H9 (cell line): Measurements from ENCODE around the gene RALGAPA2. TPM values are rescaled to one million over a fixed set of nuclear protein-coding genes. Genes with fewer than 3 reads are reported as not detected.

Source experiments
- DNase-seq: peaks from one replicate; pipeline ENCODE4 v3.0.0-alpha.2; 2017
- H2AFZ ChIP-seq: one replicate; pipeline ENCODE4 v1.6.1; 2013; ENCODE audit warnings: mild to moderate bottlenecking, low read length, control low read depth, moderate library complexity
- H2AK5ac ChIP-seq: 2 replicates; pipeline ENCODE4 v1.6.1; 2013; ENCODE audit warnings: low read length, control low read depth, mixed read lengths; ENCODE audit not compliant: insufficient read length
- H2BK120ac ChIP-seq: one replicate; pipeline ENCODE4 v1.6.1; 2013; ENCODE audit warnings: low read depth, mild to moderate bottlenecking, low read length, control low read depth, inconsistent platforms; ENCODE audit not compliant: poor library complexity, severe bottlenecking
- H2BK12ac ChIP-seq: 2 replicates; pipeline ENCODE4 v1.6.1; 2013; ENCODE audit warnings: low read length, control low read depth, mixed read lengths, low read depth; ENCODE audit not compliant: insufficient read length
- H2BK15ac ChIP-seq: 2 replicates; pipeline ENCODE4 v1.6.1; 2013; ENCODE audit warnings: low read depth, low read length, control low read depth
- H2BK20ac ChIP-seq: one replicate; pipeline ENCODE4 v1.6.1; 2013; ENCODE audit warnings: low read depth, mild to moderate bottlenecking, low read length, control low read depth, inconsistent platforms; ENCODE audit not compliant: poor library complexity, severe bottlenecking
- H2BK5ac ChIP-seq: 2 replicates; pipeline ENCODE4 v1.6.1; 2013; ENCODE audit warnings: low read length, control low read depth, mixed read lengths; ENCODE audit not compliant: insufficient read length
- H3K14ac ChIP-seq: 2 replicates; pipeline ENCODE4 v1.6.1; 2013; ENCODE audit warnings: low read length, control low read depth; ENCODE audit not compliant: insufficient read depth
- H3K18ac ChIP-seq: 2 replicates; pipeline ENCODE4 v1.6.1; 2013; ENCODE audit warnings: low read depth, mild to moderate bottlenecking, mixed read lengths, low read length, control low read depth; ENCODE audit not compliant: insufficient read length
- H3K23ac ChIP-seq: 2 replicates; pipeline ENCODE4 v1.6.1; 2013; ENCODE audit warnings: low read length, control low read depth, mixed read lengths, low read depth; ENCODE audit not compliant: insufficient read length
- H3K23me2 ChIP-seq: 2 replicates; pipeline ENCODE4 v1.6.1; 2013; ENCODE audit warnings: low read depth, mild to moderate bottlenecking, mixed read lengths, low read length, control low read depth; ENCODE audit not compliant: insufficient read length, poor library complexity, severe bottlenecking
- H3K27ac ChIP-seq: 2 replicates; pipeline ENCODE4 v1.5.1; 2013; ENCODE audit warnings: low read length, control low read depth, mixed read lengths, low read depth; ENCODE audit not compliant: insufficient read length
- H3K27me3 ChIP-seq: 2 replicates; pipeline ENCODE4 v1.6.1; 2013; ENCODE audit warnings: low read length, control low read depth, inconsistent platforms; ENCODE audit not compliant: insufficient read depth
- H3K4ac ChIP-seq: 2 replicates; pipeline ENCODE4 v1.6.1; 2013; ENCODE audit warnings: low read depth, mild to moderate bottlenecking, control low read depth, inconsistent platforms, low read length, moderate library complexity
- H3K4me1 ChIP-seq: 2 replicates; pipeline ENCODE4 v1.6.1; 2013; ENCODE audit warnings: low read length, control low read depth, inconsistent platforms; ENCODE audit not compliant: insufficient read depth
- H3K4me2 ChIP-seq: 2 replicates; pipeline ENCODE4 v1.6.1; 2013; ENCODE audit warnings: low read length, control low read depth, mixed read lengths; ENCODE audit not compliant: insufficient read length, insufficient read depth
- H3K56ac ChIP-seq: 2 replicates; pipeline ENCODE4 v1.6.1; 2013; ENCODE audit warnings: low read depth, mild to moderate bottlenecking, mixed read lengths, low read length, control low read depth; ENCODE audit not compliant: insufficient read length
- H3K79me1 ChIP-seq: 2 replicates; pipeline ENCODE4 v1.6.1; 2013; ENCODE audit warnings: low read depth, mild to moderate bottlenecking, moderate library complexity, low read length, control low read depth, inconsistent platforms; ENCODE audit not compliant: insufficient read depth, poor library complexity, severe bottlenecking
- H3K79me2 ChIP-seq: 2 replicates; pipeline ENCODE4 v1.6.1; 2013; ENCODE audit warnings: low read length, control low read depth, inconsistent platforms; ENCODE audit not compliant: insufficient read depth
- H3K9ac ChIP-seq: 2 replicates; pipeline ENCODE4 v1.6.1; 2013; ENCODE audit warnings: low read length, control low read depth, mixed read lengths; ENCODE audit not compliant: insufficient read length; ENCODE audit errors: extremely low read depth
- H3K9me3 ChIP-seq: one replicate; pipeline ENCODE4 v1.6.1; 2013; ENCODE audit warnings: low read depth, low read length, inconsistent platforms; ENCODE audit not compliant: control insufficient read depth
- H3T11ph ChIP-seq: one replicate; pipeline ENCODE4 v1.6.1; 2013; ENCODE audit warnings: mild to moderate bottlenecking, low read length, control low read depth, inconsistent platforms
- H4K20me1 ChIP-seq: one replicate; pipeline ENCODE4 v1.6.1; 2013; ENCODE audit not compliant: control insufficient read depth, insufficient read length, insufficient read depth
- H4K5ac ChIP-seq: 2 replicates; pipeline ENCODE4 v1.6.1; 2013; ENCODE audit warnings: low read depth, mild to moderate bottlenecking, mixed read lengths, low read length, control low read depth; ENCODE audit not compliant: insufficient read length
- H4K8ac ChIP-seq: replicated peaks from 2 replicates; pipeline ENCODE4 v1.6.1; 2013; ENCODE audit warnings: low read length, control low read depth, mixed read lengths, low read depth; ENCODE audit not compliant: insufficient read length
- H4K91ac ChIP-seq: 2 replicates; pipeline ENCODE4 v1.6.1; 2013; ENCODE audit warnings: low read depth, mild to moderate bottlenecking, moderate library complexity, mixed read lengths, low read length, control low read depth; ENCODE audit not compliant: insufficient read length
- H3K27ac Mint-ChIP-seq, 3 experiments: 2 replicates in 2 of 3; 3 replicates in 1 of 3; pipeline ENCODE4 v1.8.0; 2020 to 2021; ENCODE audit warnings: mixed read lengths in 3 of 3, mild to moderate bottlenecking in 1 of 3, moderate library complexity in 1 of 3
- H3K27me3 Mint-ChIP-seq: 2 replicates; pipeline ENCODE4 v1.8.0; 2021; ENCODE audit warnings: low read depth, mild to moderate bottlenecking, moderate library complexity, mixed read lengths
- H3K36me3 Mint-ChIP-seq, 3 experiments: 2 replicates in 2 of 3; 3 replicates in 1 of 3; pipeline ENCODE4 v1.8.0; 2020 to 2021; ENCODE audit warnings: low read depth in 3 of 3, mixed read lengths in 3 of 3; ENCODE audit not compliant: insufficient read depth in 1 of 3
- H3K4me1 Mint-ChIP-seq, 2 experiments: 2 replicates each; pipeline ENCODE4 v1.8.0; 2020; ENCODE audit warnings: mixed read lengths in 2 of 2
- H3K4me3 Mint-ChIP-seq, 2 experiments: 2 replicates in 1 of 2; 3 replicates in 1 of 2; pipeline ENCODE4 v1.8.0; 2020 to 2021; ENCODE audit warnings: mild to moderate bottlenecking in 2 of 2, mixed read lengths in 2 of 2, moderate library complexity in 1 of 2
- H3K9me3 Mint-ChIP-seq, 2 experiments: 2 replicates in 1 of 2; 3 replicates in 1 of 2; pipeline ENCODE4 v1.8.0; 2020; ENCODE audit warnings: mild to moderate bottlenecking in 2 of 2, mixed read lengths in 2 of 2, moderate library complexity in 1 of 2
- CTCF ChIP-seq: fragments of 200-600 bp; sonication (generic); conservative IDR thresholded peaks from 3 replicates; pipeline ENCODE4 v1.8.0; 2021; ENCODE audit warnings: antibody characterized with exemption, mild to moderate bottlenecking
- WGBS: extraction: QIAGEN DNeasy Blood & Tissue Kit; methylation state at CpG from one replicate; pipeline ENCODE4 v1.1.7; 2013; ENCODE audit warnings: missing lambda C conversion rate, low lambda C conversion rate, mixed read lengths; ENCODE audit not compliant: insufficient read length; ENCODE audit errors: extremely low coverage; 5-methylcytosine and 5-hydroxymethylcytosine counted together
- total RNA-seq: library from RNA; stranded (reverse); gene quantifications from 2 replicates; pipeline ENCODE4 v1.2.1, GENCODE V29; 2021

RALGAPA2 gene
- total RNA-seq, 1 experiment from 2014 or later, result 16.6 TPM

GRCh38 chr20:20360464-20360863 is 352.0 kb downstream of the RALGAPA2 start:
- Histone ChIP-seq H4K20me1 (no peaks in the 10 kb centered on the region), H3K27ac (no peak overlapping the region), H4K5ac (no peak overlapping the region), H2AK5ac (no peak overlapping the region), H3K4me1 (no peaks in the 10 kb centered on the region), H3T11ph (no peak overlapping the region), H3K56ac (no peak overlapping the region), H3K9me3 (no peaks in the 10 kb centered on the region), H2BK12ac (no peak overlapping the region), H3K9ac (no peak overlapping the region), H3K27me3 (peaks cover 24% of the 10 kb centered on the region), H2BK20ac (no peak overlapping the region), H3K79me1 (no peaks in the 10 kb centered on the region), H3K14ac (no peak overlapping the region), H2BK5ac (no peak overlapping the region), H2AFZ (no peak overlapping the region), H3K23me2 (peaks cover 20% of the 10 kb centered on the region), H3K23ac (no peak overlapping the region), H3K4ac (no peak overlapping the region), H4K8ac (no peak overlapping the region), H3K4me2 (no peak overlapping the region), H3K79me2 (no peaks in the 10 kb centered on the region), H3K18ac (no peak overlapping the region), H2BK15ac (no peak overlapping the region), H2BK120ac (no peak overlapping the region), H4K91ac (no peak overlapping the region)
- DNase-seq, result peak; percentile 52
- H3K9me3 Mint-ChIP-seq, result peaks cover 12 to 21% of the 10 kb centered on the region in 2 experiments; a peak in 4 of 5 replicates
- no CpG with 5 or more reads among the region's 6 CpGs for WGBS
- H3K27ac Mint-ChIP-seq, result no peak overlapping the region
- peaks cover 0 to 8% (median under 1%) of the 10 kb centered on the region in 3 experiments; a peak in 3 of 7 replicates for H3K36me3 Mint-ChIP-seq
- peak; percentile 86 for TF ChIP-seq CTCF
- H3K27me3 Mint-ChIP-seq, result peaks cover 73% of the 10 kb centered on the region
- peaks cover 31 to 36% of the 10 kb centered on the region in 2 experiments for H3K4me1 Mint-ChIP-seq
- H3K4me3 Mint-ChIP-seq, result no peak overlapping the region
